GM13977 (cell line): ENCODE data around the gene MRPL52.
A peak's percentile ranks its signal among the peaks of the same experiment; 100 is the strongest.

Experiments
- DNase-seq: peaks from one replicate; pipeline ENCODE4 v3.0.0; 2012; ENCODE audit warnings: low spot score
- in situ Hi-C: fragments of 300-500 bp; cut with MboI; formaldehyde crosslinking; loops from one replicate; pipeline ENCODE4 v1.12.0; 2022; ENCODE audit warnings: low sequenced_read_pairs, low pct_unique_long_range_greater_than_20kb, mixed read lengths, inconsistent platforms; ENCODE audit not compliant: unreplicated experiment
- TF ChIP-seq, protein P1 (sequence below): IDR thresholded peaks from 2 replicates; pipeline ENCODE4 v1.5.1; 2012; ENCODE audit warnings: mild to moderate bottlenecking, control low read depth; ENCODE audit not compliant: insufficient read depth; ENCODE audit errors: extremely low read depth, missing control alignments

The MRPL52 gene

DNA sequence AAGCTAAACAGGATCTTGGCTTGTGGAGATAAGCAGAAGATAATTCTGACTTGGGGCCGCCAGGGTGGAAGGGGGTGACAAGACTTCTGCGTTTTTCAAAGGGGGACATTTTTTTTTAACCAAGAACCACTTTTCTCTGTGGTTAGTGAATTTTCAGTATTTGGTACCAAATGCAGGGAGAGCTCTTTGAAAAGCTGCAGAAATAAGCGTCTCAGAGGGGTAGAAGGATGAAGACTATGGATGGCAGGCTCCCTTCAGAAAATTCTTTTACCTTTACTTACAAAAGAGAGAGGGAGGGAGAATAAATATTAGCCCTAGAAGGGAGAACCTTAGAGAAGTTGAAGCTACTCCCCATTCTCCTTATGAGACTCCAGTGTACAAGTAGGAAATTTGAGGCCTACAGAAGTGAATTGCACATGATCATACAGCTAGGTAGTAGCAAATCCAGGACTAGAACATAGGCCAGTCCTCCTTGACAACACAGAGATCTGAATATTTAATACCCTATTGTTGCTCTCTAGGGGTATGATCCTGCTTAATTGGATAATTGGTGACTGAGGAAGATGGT lies 840 bp downstream of the MRPL52 start:
- TF ChIP-seq, protein P1, sequence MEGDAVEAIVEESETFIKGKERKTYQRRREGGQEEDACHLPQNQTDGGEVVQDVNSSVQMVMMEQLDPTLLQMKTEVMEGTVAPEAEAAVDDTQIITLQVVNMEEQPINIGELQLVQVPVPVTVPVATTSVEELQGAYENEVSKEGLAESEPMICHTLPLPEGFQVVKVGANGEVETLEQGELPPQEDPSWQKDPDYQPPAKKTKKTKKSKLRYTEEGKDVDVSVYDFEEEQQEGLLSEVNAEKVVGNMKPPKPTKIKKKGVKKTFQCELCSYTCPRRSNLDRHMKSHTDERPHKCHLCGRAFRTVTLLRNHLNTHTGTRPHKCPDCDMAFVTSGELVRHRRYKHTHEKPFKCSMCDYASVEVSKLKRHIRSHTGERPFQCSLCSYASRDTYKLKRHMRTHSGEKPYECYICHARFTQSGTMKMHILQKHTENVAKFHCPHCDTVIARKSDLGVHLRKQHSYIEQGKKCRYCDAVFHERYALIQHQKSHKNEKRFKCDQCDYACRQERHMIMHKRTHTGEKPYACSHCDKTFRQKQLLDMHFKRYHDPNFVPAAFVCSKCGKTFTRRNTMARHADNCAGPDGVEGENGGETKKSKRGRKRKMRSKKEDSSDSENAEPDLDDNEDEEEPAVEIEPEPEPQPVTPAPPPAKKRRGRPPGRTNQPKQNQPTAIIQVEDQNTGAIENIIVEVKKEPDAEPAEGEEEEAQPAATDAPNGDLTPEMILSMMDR, result no peak
- in situ Hi-C loops, result no loop called here
- no peak for DNase-seq

DNA sequence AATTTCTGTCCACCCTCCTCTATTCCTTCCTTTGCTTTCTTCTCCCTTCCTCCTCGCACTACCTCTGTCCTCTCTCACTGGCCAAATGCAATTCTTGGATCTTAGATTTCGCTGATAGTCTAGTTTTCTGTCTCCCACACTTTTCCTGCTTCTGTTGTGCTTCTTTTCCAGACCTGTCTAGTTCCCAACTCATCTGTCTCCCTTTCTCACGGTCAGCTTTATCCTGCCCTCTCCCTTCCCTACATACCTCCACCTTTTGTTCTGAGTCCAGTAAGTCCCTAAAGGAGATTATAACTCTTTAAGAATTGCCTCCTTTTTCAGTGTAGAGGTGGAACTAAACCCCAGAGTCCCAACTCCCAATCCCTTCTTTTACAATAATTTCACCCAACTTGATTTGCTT lies 5.8 kb downstream of the MRPL52 start:
- TF ChIP-seq, protein P1, result no peak
- DNase-seq, result no peak
- in situ Hi-C loops, result no loop called here

GRCh38 chr14:22836301-22837113 lies 6.8 kb downstream of the MRPL52 start, which contains the start of gene MMP14:
TSS of gene MMP14 (plus strand) at chr14:22836585. CDS start at chr14:22836818, 233 bp downstream.
- peak; percentile 41 for DNase-seq
- in situ Hi-C loops, result no loop called here
- TF ChIP-seq, protein P1, result peak; percentile 4

GRCh38 chr14:22837114-22837749 lies 7.5 kb downstream of the MRPL52 start:
- DNase-seq, result peak; percentile 61
- TF ChIP-seq, protein P1, result no peak
- in situ Hi-C loops, result no loop called here

GRCh38 chr14:22837750-22838538 lies 8.3 kb downstream of the MRPL52 start:
- TF ChIP-seq, protein P1, result no peak
- in situ Hi-C loops, result no loop called here
- DNase-seq, result peak; percentile 34

DNA sequence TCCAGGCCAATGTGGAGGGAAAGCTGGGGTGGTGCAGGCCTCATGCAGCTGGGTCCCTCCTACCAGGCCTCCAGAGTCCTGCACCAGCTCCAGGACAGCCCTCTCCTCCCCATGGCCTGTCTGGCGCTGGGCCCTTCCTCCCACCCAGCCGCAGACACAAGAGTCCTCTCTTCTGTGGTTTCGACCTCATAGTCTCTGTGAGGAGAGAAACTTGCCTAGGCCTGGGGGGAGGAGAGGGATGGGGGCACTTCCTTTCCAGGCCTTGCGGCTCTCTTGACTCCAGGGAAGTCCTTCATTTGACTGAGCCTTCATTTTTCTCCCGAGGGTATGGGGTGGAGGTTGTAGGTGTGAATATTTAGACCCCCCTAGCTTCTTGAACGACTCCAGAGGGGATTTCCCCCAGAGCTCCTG lies 8.9 kb downstream of the MRPL52 start:
- TF ChIP-seq, protein P1, result no peak
- in situ Hi-C loops, result no loop called here
- no peak for DNase-seq
